NCI-H345 treated with DMSO at 0.1 percent for 48 hours (cell line): Measurements from ENCODE around the gene ST6GALNAC1.

Experiments
- DNase-seq: peaks from one replicate; lab custom pipeline; 2025; ENCODE audit not compliant: unreplicated experiment; lab: John Stamatoyannopoulos, UW

ST6GALNAC1 gene, protein sequence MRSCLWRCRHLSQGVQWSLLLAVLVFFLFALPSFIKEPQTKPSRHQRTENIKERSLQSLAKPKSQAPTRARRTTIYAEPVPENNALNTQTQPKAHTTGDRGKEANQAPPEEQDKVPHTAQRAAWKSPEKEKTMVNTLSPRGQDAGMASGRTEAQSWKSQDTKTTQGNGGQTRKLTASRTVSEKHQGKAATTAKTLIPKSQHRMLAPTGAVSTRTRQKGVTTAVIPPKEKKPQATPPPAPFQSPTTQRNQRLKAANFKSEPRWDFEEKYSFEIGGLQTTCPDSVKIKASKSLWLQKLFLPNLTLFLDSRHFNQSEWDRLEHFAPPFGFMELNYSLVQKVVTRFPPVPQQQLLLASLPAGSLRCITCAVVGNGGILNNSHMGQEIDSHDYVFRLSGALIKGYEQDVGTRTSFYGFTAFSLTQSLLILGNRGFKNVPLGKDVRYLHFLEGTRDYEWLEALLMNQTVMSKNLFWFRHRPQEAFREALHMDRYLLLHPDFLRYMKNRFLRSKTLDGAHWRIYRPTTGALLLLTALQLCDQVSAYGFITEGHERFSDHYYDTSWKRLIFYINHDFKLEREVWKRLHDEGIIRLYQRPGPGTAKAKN

DNA sequence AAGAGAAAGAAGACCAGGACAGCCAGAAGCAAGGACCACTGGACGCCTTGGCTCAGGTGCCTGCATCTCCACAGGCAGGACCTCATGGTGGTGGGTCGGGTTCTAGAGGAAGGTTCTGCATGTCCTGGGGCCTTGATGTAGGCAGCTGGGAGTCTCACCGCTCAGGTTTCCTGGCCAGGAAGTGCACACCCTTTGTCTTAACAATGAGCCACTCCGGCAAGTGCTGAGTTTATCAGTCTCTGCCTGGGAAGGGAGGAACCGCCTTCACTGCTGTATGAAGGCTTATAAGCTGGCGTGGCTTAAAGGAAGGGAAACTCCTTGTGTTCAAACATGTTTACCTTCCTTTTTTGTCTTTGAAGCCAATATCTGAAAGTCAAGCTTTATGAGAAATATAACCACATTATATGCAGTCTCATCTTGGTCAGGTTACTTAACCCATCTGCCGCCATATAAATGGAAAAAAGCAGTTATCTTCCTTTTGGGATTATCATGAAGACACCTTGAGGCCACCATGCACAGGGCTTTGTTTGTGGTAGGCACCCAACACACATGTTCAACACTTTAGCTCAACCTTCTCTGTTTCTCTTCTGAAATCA, at the start of gene ST6GALNAC1:
Gene ST6GALNAC1 (minus strand): TSS at position 205 of the 596 bp plus-strand sequence. CDS start 119 bp downstream, at position 86.
- DNase-seq, result no peak

DNA sequence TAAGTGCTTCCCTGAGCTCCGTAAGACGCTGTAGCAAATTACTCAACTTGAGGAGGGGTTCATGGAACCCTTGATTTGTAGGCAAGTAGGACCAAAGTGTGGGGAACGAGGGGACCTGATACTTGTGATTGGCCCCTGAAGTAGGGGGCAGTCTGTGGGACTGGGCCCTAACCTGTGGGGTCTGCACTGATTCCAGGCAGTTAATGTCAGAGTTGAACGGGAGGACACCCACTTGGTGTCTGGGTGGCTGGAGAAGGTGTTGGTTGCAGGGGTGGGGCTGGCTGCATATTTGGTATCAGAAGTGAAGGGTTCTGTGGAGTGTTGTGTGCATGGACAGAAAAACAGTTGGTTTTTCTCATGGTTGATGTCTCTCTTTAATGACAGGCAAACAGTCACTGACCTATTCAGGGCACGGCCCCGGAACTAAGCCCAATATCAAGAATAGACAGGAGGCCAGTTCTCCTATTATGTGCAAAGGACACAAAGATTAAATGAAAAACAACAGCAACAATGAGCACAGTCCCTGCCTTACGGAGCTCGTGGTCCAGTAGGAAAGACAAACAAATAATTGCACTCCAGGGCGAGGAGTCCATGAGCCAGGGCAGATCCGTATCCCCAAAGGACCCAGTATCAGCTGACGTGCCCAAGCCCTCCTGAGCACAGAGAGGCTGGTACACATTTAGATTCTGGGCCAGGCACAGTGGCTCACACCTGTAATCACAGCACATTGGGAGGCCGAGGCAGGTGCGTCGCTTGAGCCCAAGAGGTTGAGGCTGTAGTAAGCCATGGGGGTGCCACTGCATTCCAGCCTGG, 48.0 kb upstream of the ST6GALNAC1 start:
- no peak for DNase-seq

DNA sequence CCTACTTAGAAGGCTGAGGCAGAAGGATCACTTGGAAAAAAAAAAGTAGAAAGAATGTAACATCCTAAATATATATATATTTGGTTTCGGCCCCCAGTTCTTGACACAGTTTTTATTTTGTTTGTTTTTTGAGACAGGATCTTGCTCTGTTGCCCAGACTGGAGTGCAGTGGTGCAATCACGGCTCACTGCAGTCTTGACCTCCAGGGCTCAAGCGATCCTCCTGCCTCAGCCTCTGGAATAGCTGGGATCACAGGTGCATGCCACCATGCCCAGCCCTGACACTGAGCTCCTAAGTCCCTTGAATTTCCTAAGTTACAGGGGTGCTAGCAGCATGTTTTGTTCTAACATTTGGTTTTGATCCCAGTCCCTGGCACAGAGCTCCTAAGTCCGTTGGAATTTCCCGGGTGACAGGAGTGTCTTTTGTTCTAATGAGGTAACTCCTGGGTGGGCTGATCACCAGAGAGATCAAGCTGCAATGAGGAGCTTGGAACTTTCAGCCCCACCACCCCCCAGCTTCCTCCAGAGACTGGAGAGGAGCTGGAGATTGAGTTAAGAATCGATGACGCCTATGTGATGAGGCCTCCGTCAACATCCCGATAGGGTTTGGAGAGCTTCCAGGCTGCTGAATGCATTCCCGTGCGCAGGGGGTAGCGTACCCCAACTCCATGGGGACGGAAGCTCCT, 47.2 kb upstream of the ST6GALNAC1 start:
- DNase-seq, result no peak

DNA sequence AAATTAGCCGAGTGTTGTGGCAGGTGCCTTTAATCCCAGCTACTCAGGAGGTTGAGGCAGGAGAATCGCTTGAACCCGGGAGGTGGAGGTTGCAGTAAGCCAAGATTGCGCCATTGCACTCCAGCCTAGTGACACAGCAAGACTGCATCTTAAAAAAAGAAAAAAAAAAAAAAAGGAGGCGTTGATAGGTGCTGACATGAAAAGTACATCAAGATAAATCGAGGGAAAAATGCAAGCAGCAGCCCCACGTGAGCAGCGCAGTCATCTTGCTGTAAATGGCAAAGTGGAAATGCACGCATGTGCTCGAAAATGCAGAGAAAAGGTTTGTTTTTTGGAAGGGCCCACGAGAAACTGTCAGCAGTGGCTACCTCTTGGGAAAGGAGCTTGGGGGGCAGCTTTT, 46.3 kb upstream of the ST6GALNAC1 start:
- DNase-seq, result no peak

DNA sequence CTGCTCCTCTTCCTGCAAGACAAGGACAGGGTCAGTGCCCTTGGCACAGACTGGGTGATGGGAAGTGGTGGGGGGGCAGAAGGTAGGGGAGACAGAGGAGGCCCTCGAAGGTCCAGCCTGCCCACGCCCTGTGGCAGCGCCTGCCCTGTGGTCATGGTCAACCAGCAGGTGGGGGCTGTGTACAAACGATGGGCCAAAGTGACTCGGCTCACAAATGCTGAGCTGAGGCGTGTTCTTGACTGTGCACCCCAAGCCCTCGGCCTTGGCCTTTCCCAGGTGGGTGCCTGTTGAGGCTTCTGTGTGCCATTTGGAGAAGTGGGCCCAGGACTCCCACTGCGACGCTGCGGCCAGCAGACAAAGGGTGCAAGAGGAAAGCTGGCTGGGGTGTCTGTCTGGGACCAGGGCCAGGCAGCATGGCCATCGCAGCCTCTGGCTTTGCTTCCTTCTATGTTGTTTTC, 44.6 kb upstream of the ST6GALNAC1 start:
- DNase-seq, result no peak

DNA sequence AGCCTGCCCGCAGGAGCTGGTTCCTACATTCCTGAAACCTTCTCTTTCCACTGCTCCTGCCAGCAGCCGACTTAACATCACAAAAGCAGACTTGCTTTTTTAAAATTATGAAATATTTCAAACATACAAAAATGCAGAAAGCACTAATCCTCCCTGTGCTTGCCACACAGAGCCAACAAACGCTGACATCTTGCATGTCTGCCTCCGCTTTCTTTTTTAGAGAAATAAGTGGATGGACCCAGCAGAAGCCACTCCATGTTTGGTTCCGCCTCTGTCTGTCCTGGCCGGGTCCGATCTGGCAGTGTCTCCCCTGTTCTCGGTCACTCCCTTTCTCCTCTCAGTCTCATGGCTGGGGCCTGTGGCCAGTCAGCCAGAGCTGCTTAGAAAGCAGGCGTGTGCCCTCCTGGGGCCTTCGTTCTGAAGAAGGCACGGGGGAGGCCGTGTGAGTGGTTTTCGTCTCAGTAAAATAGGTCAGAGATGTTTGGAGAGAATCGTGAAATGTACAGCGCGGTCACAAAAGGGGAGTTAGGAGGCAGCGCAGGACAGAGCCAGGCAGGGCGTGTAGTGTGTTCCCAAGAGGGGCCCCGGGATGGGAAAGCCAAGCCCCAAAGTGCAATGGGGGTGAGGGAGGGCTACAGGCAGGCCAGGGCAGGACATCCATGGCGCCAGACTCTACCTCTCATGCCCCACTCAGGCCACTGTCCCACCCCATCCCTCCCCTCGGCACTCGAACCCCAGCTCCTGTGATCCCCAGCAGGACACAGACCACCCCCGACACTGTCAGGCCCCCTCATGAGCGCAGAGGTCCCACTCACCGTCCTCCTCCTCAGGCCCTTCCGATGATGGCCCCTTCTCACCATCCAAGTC, 44.0 kb upstream of the ST6GALNAC1 start:
- no peak for DNase-seq

DNA sequence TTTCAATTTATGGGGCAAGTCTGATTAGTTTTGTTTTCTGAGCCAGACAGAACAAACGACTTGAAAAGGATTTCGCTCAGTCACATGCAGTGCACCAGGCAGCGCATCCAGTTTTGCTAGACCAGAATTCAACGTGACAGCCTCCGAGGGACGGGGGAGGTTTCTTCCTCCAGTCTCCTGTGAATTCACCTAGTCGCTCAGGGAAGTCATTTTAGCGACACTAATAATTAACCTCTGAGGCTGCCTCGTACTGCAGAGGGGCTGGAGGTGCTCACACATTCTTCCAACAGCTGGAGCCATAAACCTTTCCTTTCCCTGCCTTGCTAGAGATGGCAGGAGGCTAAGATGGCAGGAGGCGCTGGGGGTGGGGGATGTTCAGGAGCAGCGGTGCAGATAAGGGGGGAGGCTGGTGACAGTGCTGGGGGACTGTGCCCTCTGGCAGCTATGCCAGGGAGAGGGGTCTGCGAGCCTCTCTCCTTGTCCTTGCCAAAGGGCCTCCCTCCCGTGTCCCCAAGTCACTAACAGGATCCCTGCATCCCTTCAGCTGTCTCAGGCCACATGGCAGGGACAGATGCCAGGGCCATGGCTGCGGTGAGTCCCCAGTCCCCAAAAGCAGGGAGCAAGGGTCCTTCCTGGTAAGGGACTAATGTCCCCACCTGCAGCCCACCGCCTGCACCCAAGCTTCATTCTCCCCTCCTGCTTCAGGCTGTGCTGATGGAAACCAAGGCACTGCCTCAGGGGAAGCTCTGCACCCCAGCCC, 43.2 kb upstream of the ST6GALNAC1 start:
- DNase-seq, result no peak

DNA sequence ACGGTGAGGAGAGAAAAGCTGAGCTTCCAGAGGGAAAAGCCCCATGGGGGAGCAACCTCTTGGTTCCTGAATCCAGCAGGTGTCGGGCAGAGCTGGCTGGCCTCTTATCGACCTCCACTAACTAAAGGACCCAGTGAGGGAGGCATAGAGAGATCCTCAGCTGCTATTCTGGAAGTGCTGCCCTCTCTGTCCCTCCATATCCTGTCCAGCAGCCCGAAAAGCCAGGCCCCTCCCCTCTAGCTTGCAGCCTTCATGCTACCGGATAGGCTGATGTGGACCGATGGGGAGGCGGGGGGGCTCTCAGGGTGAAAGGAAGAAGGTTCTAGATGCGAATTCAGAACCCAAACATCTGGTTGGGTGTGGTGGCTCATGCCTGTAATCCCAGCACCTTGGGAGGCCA, 42.3 kb upstream of the ST6GALNAC1 start:
- DNase-seq, result no peak

DNA sequence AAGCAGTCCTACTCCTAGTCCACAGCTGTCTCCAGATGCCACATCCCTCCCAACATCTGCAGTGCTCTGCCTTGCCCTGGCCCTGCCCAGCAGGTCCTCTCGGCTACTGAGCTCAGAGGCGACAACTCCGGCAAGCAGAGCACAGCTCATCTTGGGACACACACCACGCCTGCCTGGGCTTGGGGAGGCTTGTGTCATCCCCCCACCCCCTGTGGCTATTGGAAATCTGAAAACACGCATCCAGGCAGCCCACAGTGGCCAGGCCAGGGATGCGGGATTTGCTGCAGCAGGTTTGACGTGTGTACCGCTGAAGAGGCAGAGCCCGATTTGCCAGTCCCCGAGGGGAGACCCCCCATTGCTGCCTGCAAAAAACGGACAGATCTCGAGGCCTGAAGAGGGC, 41.8 kb upstream of the ST6GALNAC1 start:
- DNase-seq, result no peak

DNA sequence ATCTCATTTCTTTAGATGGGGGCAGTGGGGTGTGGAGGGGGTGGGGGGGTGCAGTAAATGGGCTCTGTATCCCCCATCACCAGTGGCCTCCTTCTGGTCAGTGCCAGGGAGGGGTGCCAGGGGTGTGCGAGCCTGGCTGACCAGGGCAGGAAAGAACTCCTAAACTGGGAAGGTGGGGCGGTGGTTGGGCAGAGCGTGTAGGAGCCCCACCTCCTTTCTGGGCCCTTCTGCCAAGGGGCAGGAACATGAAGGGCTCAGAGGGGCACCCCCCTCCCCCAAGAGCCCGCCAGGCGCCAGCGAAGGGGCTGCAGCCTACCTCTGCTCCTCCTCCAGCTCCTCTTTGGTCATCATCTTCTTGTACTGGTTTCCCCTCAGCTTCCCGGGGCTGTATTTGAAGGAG, 41.2 kb upstream of the ST6GALNAC1 start:
- DNase-seq, result no peak

DNA sequence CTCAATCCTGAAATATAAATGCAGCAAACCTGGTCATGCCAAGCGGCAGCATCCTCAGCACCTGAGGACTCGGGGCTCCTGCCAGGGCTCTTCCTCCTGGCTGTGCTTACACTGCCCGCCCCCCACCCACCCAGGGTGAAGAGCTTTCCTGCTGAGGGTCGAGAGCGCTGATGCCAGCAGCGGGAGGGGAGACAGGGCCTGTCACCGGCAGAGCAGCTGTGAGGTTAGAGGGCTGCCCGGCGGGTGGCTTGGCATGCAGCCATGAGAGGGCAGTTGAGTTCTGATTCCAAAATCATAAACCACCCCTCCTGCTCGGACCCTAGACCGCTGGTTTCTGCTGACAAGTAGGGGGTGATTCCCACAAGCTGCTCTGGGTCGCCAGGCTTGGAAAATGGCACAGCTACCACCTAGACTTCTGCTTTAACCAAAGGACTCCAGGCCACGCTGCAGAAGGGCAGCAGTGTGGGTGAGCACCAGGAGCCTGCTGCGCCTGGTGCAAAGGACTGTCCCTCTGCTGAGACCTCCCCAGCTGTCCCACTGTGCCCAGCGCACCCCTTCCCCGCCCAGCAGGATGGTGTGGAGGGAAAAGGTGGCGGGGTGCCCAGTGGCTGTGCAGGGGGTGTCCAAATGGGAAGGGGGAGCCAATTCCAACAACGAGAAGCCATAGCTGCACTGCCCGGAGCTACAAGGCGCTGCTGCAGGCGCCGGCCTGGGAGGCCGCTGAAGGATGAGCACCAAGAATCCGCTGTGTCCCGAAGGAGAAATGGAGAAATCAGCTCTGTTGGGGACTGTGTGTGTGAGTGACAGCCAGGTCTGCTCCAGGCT, 40.6 kb upstream of the ST6GALNAC1 start:
- peak; percentile 18 for DNase-seq

DNA sequence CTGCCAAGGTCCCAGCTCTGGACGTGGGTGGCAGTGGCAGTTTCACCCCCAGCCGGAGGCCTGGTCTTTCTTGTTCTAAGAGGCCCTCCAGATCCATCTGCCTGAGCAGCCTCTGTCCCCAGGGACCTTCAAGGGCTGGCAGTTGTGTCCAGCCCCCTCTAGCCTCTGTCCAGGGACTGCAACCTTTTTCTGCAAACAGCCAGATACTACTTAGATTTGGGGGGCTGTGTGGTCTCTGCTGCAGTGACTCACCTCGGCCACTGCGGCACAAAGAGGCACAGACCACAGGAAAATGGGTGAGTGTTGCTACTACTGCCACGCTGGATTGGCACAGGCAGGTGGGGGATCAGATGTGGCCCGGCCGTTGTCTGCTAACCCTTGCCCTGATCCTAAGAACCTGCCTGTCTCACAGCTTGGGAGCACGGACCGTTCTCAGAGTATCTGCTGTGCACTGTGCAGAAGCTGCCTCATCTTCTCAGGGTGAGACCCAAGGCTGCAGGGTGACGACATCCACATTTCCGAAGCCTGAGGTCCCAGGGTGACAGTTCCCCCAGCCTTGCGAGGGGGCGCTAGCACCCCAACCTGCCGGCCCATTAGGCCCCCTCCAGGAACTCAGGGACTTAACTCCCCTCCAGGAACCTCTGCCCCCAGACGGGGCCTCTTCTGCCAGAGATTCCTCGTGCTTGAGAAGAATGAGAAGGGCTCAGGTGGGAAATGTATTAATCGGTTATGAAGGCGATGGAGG, 39.6 kb upstream of the ST6GALNAC1 start:
- DNase-seq, result no peak

DNA sequence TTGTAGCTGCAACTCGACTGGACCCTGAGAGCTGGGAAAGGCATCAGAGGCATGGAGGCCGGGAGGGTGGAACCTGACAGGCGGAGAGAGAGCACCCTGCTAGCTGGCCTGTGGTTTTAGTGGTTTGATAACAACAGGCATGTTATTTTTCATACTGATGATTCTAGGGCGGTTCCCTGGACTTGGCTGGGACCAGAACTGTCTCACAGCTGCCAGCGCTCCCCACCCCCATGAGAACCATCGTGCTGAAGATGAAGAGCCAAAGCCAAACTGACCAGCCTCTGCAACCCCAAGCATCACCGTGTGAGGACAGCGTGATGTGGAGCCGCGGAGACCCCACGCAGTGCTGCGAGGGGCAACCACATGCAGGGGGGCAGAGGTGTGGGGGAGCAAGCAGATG, 38.7 kb upstream of the ST6GALNAC1 start:
- no peak for DNase-seq

DNA sequence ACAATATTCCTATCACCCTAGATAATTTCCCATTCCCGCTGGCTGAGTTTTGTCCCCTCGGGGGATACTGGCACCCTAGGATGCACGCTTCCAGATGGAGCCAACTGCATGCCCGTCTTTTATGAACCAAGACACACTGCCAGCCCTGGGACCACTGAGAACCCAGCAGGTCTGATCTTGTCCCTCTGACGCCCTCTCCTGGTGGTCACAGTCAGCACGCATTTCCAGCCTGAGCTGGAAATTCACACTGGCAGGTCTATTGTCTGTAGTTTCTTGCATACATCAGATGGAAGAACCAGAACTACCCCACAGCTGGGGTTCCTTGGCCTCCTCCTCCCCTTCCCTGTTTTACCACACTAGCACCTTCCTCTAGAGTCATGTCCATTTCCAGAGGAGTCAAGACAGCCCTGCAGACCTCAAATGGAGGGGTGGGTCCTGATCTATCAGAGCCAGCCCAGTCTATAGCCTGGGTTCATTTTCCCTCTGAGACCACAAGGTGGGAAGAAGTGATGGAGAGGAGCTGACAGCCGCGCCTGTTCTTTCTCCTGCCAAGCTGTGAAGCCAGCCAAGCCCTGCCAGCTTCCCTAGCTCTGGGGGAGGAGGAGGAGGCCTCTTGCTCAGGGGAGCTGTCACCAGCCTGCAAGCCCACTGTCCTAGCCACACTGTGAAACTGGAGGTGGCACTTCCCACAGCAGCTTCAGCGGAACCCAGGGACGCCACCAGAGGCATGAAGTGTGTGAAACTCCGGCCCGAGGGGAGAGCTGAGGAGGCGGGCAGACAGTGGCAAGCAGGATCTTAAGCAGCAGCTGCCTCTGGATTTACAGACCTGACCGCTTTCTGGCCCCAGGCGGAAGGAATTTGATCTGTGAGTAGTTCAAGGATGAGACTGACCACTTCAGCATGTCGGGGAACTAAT, 37.9 kb upstream of the ST6GALNAC1 start:
- DNase-seq, result peak; percentile 17

DNA sequence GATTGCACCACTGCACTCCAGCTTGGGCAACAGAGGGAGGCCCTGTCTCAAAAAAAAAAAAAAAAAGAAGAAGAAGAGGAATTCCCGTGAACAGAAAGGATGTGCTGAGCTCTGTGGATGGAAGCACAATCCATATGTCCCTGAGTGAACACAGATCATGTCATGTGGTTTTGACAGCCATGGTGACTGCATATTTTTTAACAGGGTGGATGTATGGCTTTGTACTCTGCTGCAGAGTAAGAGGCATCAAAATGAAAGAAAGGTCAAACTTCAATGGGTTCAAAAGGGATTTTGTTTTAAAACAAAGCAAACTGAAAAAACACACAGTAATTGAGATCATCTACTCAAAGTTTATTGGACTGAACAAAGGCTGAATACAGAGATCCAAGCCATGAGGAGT, 35.7 kb upstream of the ST6GALNAC1 start:
- DNase-seq, result no peak

DNA sequence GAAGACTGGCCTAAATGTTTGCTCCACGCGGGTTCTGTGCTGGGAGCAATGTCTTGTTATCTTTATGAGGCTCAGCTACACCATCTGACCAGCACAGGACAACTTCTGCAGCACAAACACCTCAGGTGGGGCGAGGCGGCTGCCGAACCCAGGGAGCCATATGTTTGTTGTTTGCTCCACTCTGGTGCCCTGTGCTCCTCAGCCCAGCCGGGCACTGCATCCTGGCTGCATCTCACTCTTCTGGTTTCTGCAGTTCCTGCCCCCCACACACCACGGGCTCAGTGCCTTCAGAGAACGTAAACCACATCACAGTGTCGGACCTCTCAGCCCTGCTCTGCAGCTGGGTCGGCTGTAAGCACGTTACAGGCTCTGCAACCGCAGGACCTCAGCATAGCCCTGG, 34.8 kb upstream of the ST6GALNAC1 start:
- DNase-seq, result no peak
